Breast epithelium (tissue), 3 donors: ENCODE measurements around the gene CPT1C.

ENCODE experiments used
- POLR2A ChIP-seq: fragments of 450-650 bp; IDR thresholded peaks from one replicate; pipeline ENCODE4 v1.6.1; 2016; ENCODE audit warnings: antibody characterized with exemption, mild to moderate bottlenecking, moderate library complexity
- POLR2AphosphoS5 ChIP-seq, 3 donors: sonication (generic); formaldehyde crosslinking; IDR thresholded peaks; one replicate each; pipeline ENCODE4 v1.6.1; 2017; ENCODE audit warnings: antibody characterized with exemption in 3 of 3

- TF ChIP-seq POLR2AphosphoS5 (IDR thresholded peaks at IDR 0.05) (no peak), POLR2A (no peak)
These were observed 25.2 kb downstream of the CPT1C start for GRCh38 chr19:49716154-49716553.
